Mesenchymal stem cell (in vitro differentiated cells and primary cell): ENCODE measurements around the gene MCM5.
A peak's percentile ranks its signal among the peaks of the same experiment; 100 is the strongest.

ENCODE experiments used
- DNase-seq: peaks from one replicate; pipeline ENCODE4 v3.0.0-alpha.2; 2013
- H2AFZ ChIP-seq: one replicate; pipeline ENCODE4 v1.6.1; 2013; ENCODE audit warnings: low read depth, mild to moderate bottlenecking, control low read depth, inconsistent platforms, low read length, moderate library complexity
- H2AK5ac ChIP-seq: 2 replicates; pipeline ENCODE4 v1.6.1; 2013; ENCODE audit warnings: low read length, moderate library complexity, mild to moderate bottlenecking, inconsistent platforms; ENCODE audit not compliant: severe bottlenecking
- H2BK120ac ChIP-seq: one replicate; pipeline ENCODE4 v1.6.1; 2013; ENCODE audit warnings: low read depth, mild to moderate bottlenecking, inconsistent platforms, low read length, moderate library complexity
- H2BK12ac ChIP-seq, 2 experiments: one replicate each; pipeline ENCODE4 v1.6.1; 2013; ENCODE audit warnings: inconsistent platforms in 2 of 2, low read length in 2 of 2, mild to moderate bottlenecking in 2 of 2, moderate library complexity in 2 of 2, control low read depth in 1 of 2
- H2BK15ac ChIP-seq: one replicate; pipeline ENCODE4 v1.6.1; 2013; ENCODE audit warnings: mild to moderate bottlenecking, low read depth, inconsistent platforms; ENCODE audit not compliant: poor library complexity, severe bottlenecking
- H2BK5ac ChIP-seq: 2 replicates; pipeline ENCODE4 v1.6.1; 2013; ENCODE audit warnings: low read depth, mild to moderate bottlenecking, low read length, control low read depth, inconsistent platforms; ENCODE audit not compliant: poor library complexity, severe bottlenecking
- H3K14ac ChIP-seq, 2 experiments: one replicate each; pipeline ENCODE4 v1.6.1; 2013; ENCODE audit warnings: inconsistent platforms in 2 of 2, low read length in 2 of 2, control low read depth in 1 of 2, mild to moderate bottlenecking in 1 of 2, moderate library complexity in 1 of 2
- H3K18ac ChIP-seq, 2 experiments: one replicate each; pipeline ENCODE4 v1.6.1; 2013; ENCODE audit warnings: inconsistent platforms in 2 of 2, low read length in 2 of 2, control low read depth in 1 of 2, low read depth in 1 of 2, mild to moderate bottlenecking in 1 of 2
- H3K23ac ChIP-seq, 2 experiments: one replicate each; pipeline ENCODE4 v1.6.1; 2013; ENCODE audit warnings: inconsistent platforms in 2 of 2, low read length in 2 of 2, mild to moderate bottlenecking in 2 of 2, moderate library complexity in 2 of 2, control low read depth in 1 of 2
- H3K27ac ChIP-seq: 2 replicates; pipeline ENCODE4 v1.5.1; 2013; ENCODE audit warnings: mild to moderate bottlenecking, moderate library complexity, low read length, control low read depth, inconsistent platforms; ENCODE audit not compliant: poor library complexity, severe bottlenecking
- H3K27me3 ChIP-seq, 2 experiments: 2 replicates each; pipeline versions ENCODE4 v1.6.1 to v1.7.0; 2013; ENCODE audit warnings: low read length in 2 of 2, mild to moderate bottlenecking in 2 of 2, moderate library complexity in 2 of 2, control low read depth in 1 of 2, inconsistent platforms in 1 of 2; ENCODE audit not compliant: control insufficient read depth in 1 of 2, insufficient read depth in 1 of 2
- H3K36me3 ChIP-seq, 2 experiments: 2 replicates each; pipeline versions ENCODE4 v1.6.1 to v1.7.0; 2013; ENCODE audit warnings: low read length in 2 of 2, control low read depth in 1 of 2, inconsistent platforms in 1 of 2, low read depth in 1 of 2, mild to moderate bottlenecking in 1 of 2; ENCODE audit not compliant: insufficient read depth in 2 of 2, control insufficient read depth in 1 of 2
- H3K4ac ChIP-seq, 2 experiments: one replicate each; pipeline ENCODE4 v1.6.1; 2013; ENCODE audit warnings: inconsistent platforms in 2 of 2, low read length in 2 of 2, mild to moderate bottlenecking in 2 of 2, moderate library complexity in 2 of 2, control low read depth in 1 of 2, low read depth in 1 of 2
- H3K4me1 ChIP-seq: 2 replicates; pipeline ENCODE4 v1.6.1; 2013; ENCODE audit warnings: low read depth, low read length, control low read depth; ENCODE audit not compliant: control insufficient read depth, insufficient read depth
- H3K4me2 ChIP-seq: 2 replicates; pipeline ENCODE4 v1.6.1; 2013; ENCODE audit warnings: low read length, mild to moderate bottlenecking, inconsistent platforms; ENCODE audit not compliant: poor library complexity, severe bottlenecking
- H3K4me3 ChIP-seq, 2 experiments: 2 replicates each; pipeline versions ENCODE4 v1.5.1 to v1.7.0; 2013; ENCODE audit warnings: low read length in 2 of 2, mild to moderate bottlenecking in 2 of 2, control low read depth in 1 of 2, low read depth in 1 of 2; ENCODE audit not compliant: insufficient read depth in 1 of 2
- H3K79me1 ChIP-seq: replicated peaks from 2 replicates; pipeline ENCODE4 v1.6.1; 2013; ENCODE audit warnings: mild to moderate bottlenecking, control low read depth, low read length, inconsistent platforms; ENCODE audit not compliant: poor library complexity, severe bottlenecking
- H3K9ac ChIP-seq: 2 replicates; pipeline ENCODE4 v1.7.0; 2013; ENCODE audit warnings: mild to moderate bottlenecking, low read length, moderate library complexity
- H3K9me3 ChIP-seq: 2 replicates; pipeline ENCODE4 v1.7.0; 2013; ENCODE audit warnings: mild to moderate bottlenecking, low read length; ENCODE audit not compliant: control insufficient read depth
- H4K8ac ChIP-seq: one replicate; pipeline ENCODE4 v1.6.1; 2013; ENCODE audit warnings: inconsistent platforms, mild to moderate bottlenecking, low read length, moderate library complexity
- H4K91ac ChIP-seq: one replicate; pipeline ENCODE4 v1.6.1; 2013; ENCODE audit warnings: mild to moderate bottlenecking, low read length, inconsistent platforms
- WGBS: methylation state at CpG from one replicate; pipeline ENCODE4 v1.1.7; 2013; ENCODE audit warnings: mixed read lengths; 5-methylcytosine and 5-hydroxymethylcytosine counted together

The MCM5 gene

GRCh38 chr22:35353318-35353717 lies 46.6 kb upstream of the MCM5 start:
- H2AFZ ChIP-seq = no peak overlapping the region
- DNase-seq = no peak
- no peak overlapping the region for H2BK15ac ChIP-seq
- H3K18ac ChIP-seq = no peak overlapping the region
- WGBS = 85% methylated on average over 12 of the region's 12 CpGs
- H3K4ac ChIP-seq = no peak overlapping the region
- H2BK12ac ChIP-seq = no peak overlapping the region
- H4K8ac ChIP-seq = no peak overlapping the region
- H3K14ac ChIP-seq = no peak overlapping the region
- H2AK5ac ChIP-seq = no peak overlapping the region
- peaks cover 3 to 4% of the 10 kb centered on the region in 2 experiments for H3K36me3 ChIP-seq
- no peak overlapping the region for H2BK5ac ChIP-seq
- H3K9me3 ChIP-seq = no peaks in the 10 kb centered on the region
- no peaks in the 10 kb centered on the region for H3K27me3 ChIP-seq
- no peak overlapping the region for H2BK120ac ChIP-seq
- H3K79me1 ChIP-seq = no peaks in the 10 kb centered on the region
- no peak overlapping the region for H3K27ac ChIP-seq
- H3K23ac ChIP-seq = no peak overlapping the region
- peak overlapping the region; percentile 45 for H3K9ac ChIP-seq
- H4K91ac ChIP-seq = no peak overlapping the region
- H3K4me2 ChIP-seq = no peak overlapping the region
- H3K4me3 ChIP-seq = no peak overlapping the region
- H3K4me1 ChIP-seq = peaks cover 31% of the 10 kb centered on the region

- H3K18ac ChIP-seq = no peak overlapping the region
- no peak overlapping the region for H4K8ac ChIP-seq
- no peak overlapping the region for H2BK12ac ChIP-seq
- no peak overlapping the region for H4K91ac ChIP-seq
- H3K9ac ChIP-seq = no peak overlapping the region
- no peak for DNase-seq
- 95% methylated on average over 4 of the region's 4 CpGs for WGBS
- no peak overlapping the region for H2AFZ ChIP-seq
- H3K4ac ChIP-seq = no peak overlapping the region
- no peak overlapping the region for H2BK15ac ChIP-seq
- H3K4me3 ChIP-seq = no peak overlapping the region
- H2AK5ac ChIP-seq = no peak overlapping the region
- no peak overlapping the region for H3K14ac ChIP-seq
- H3K79me1 ChIP-seq = no peaks in the 10 kb centered on the region
- no peaks in the 10 kb centered on the region for H3K27me3 ChIP-seq
- H3K36me3 ChIP-seq = no peaks in the 10 kb centered on the region
- H3K9me3 ChIP-seq = no peaks in the 10 kb centered on the region
- no peak overlapping the region for H3K23ac ChIP-seq
- H3K4me1 ChIP-seq = peaks cover 27% of the 10 kb centered on the region
- no peak overlapping the region for H3K27ac ChIP-seq
- no peak overlapping the region for H3K4me2 ChIP-seq
- H2BK120ac ChIP-seq = peak overlapping the region; percentile 9
- H2BK5ac ChIP-seq = no peak overlapping the region
Measured at GRCh38 chr22:35354068-35354467, 45.9 kb upstream of the MCM5 start.

GRCh38 chr22:35357883-35358621 lies 41.9 kb upstream of the MCM5 start:
- H3K79me1 ChIP-seq = no peaks in the 10 kb centered on the region
- 75% methylated on average over 3 of the region's 6 CpGs for WGBS
- DNase-seq = no peak

GRCh38 chr22:35359380-35360065 lies 40.4 kb upstream of the MCM5 start:
- Histone ChIP-seq H3K4me2 (no peak overlapping the region), H2AK5ac (no peak overlapping the region), H2AFZ (no peak overlapping the region), H2BK15ac (no peak overlapping the region), H3K4ac (no peak overlapping the region), H2BK12ac (no peak overlapping the region), H3K4me1 (peaks cover 5% of the 10 kb centered on the region), H3K36me3 (no peaks in the 10 kb centered on the region), H3K4me3 (no peak overlapping the region), H2BK5ac (no peak overlapping the region), H3K9ac (no peak overlapping the region), H3K18ac (peak overlapping the region in 1 of 2 experiments; percentile 79), H3K23ac (no peak overlapping the region), H2BK120ac (no peak overlapping the region), H3K14ac (no peak overlapping the region), H3K27ac (no peak overlapping the region), H3K27me3 (no peaks in the 10 kb centered on the region), H4K91ac (peak overlapping the region; percentile 86), H3K79me1 (no peaks in the 10 kb centered on the region), H4K8ac (peak overlapping the region; percentile 60), H3K9me3 (no peaks in the 10 kb centered on the region)
- no peak for DNase-seq
- 76% methylated on average over 9 of the region's 9 CpGs for WGBS

More at GRCh38 chr22:35357883-35358621, 41.9 kb upstream of the MCM5 start:
- Histone ChIP-seq H3K27ac (no peak overlapping the region), H3K4me2 (no peak overlapping the region), H3K9ac (no peak overlapping the region), H3K27me3 (no peaks in the 10 kb centered on the region), H3K9me3 (no peaks in the 10 kb centered on the region), H3K4ac (no peak overlapping the region), H3K36me3 (no peaks in the 10 kb centered on the region), H2BK12ac (no peak overlapping the region), H3K4me3 (no peak overlapping the region), H2BK5ac (no peak overlapping the region), H3K23ac (no peak overlapping the region), H3K4me1 (peaks cover 6% of the 10 kb centered on the region), H3K14ac (no peak overlapping the region), H2BK15ac (no peak overlapping the region), H2BK120ac (no peak overlapping the region), H4K91ac (no peak overlapping the region), H4K8ac (no peak overlapping the region), H3K18ac (no peak overlapping the region), H2AK5ac (no peak overlapping the region), H2AFZ (no peak overlapping the region)
